ENCODE measurements around the gene NPSR1.

The NPSR1 gene

DNA sequence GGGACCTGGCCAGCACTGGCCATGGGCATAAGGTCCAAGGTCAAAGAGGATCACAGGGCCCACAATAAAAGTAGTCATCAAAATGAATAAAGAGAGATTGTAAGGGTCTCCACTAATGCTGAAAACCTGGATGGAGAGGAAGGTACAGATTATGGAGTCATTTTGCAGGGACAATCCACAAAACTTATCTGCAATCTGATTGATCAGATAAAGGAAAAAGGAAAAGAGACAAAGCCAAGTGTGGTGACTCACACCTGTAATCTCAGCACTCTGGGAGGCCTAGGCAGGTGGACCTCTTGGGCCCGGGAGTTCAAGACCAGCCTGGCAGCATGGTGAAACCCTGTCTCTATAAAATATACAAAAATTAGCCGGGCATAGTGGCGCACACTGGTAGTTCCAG, 174.0 kb downstream of the NPSR1 start:
- Histone ChIP-seq H3K4me1 (ENCODE audit: insufficient read depth, low read length) (peaks cover 11% of the 10 kb centered on the region), H3K4me3 (ENCODE audit: low read length) (no peak overlapping the region), H3K9me3 (ENCODE audit: low read length) (no peaks in the 10 kb centered on the region), H3K36me3 (ENCODE audit: insufficient read depth, low read length) (no peaks in the 10 kb centered on the region), H3K27me3 (ENCODE audit: insufficient read depth, low read length) (no peaks in the 10 kb centered on the region), H2AFZ (ENCODE audit: low read depth, low read length) (no peak overlapping the region)

DNA sequence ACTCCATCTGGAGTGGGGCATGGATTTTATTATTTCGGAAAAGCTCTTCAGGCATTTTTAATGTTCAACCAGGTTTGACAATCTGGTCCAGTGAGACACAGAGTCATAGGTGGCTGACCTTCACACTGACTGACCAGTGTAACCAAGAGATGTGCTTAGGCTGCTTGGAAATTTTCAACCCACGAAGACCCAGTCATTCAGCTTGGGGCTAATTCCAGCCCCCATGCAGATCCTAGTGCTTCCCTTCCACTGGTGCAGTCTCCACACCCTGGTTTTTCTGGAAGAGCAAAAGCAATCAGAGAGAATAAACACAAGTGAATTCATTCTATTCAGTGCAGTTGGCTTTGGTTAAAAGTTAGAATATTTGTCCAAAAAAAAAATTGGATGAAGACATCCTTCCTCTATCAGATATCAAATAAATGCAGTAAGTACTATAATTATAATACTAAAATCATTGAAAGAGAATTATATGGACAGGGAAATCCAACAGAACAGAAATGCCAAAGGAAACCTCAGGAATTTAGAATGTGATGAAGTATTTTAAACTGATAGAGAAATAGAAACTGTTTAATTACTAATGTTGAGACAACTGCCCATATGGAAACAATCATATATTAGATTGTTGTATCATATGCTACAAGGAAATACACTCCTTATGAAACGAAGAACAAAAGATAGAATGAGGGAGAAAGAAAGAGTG, 178.0 kb downstream of the NPSR1 start:
- H3K9me3 ChIP-seq (ENCODE audit: low read length), result no peaks in the 10 kb centered on the region
- no peak overlapping the region for H2AFZ ChIP-seq (ENCODE audit: low read depth, low read length)
- H3K4me1 ChIP-seq (ENCODE audit: insufficient read depth, low read length), result peaks cover 18% of the 10 kb centered on the region
- H3K36me3 ChIP-seq (ENCODE audit: insufficient read depth, low read length), result no peaks in the 10 kb centered on the region
- no peak overlapping the region for H3K4me3 ChIP-seq (ENCODE audit: low read length)
- no peaks in the 10 kb centered on the region for H3K27me3 ChIP-seq (ENCODE audit: insufficient read depth, low read length)

DNA sequence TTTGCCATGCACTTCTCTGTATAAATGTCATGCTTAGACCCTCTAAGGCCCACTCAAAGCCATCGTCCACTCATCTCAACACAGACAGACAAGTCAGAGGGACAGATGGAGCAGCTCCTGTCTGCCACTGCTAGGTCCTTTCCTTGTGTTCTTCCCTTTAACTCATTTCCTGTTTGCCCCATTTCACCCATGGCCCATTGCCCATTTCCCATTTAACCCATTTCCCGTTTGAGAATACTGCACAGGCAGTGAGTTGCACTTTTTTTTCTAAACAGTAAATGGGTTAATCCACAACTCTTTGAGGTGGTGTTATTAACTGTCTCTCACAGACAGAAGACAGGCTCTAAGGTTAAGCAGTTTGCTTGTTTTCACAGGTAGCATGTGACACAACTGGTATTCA, 179.3 kb downstream of the NPSR1 start:
- Histone ChIP-seq H3K36me3 (ENCODE audit: insufficient read depth, low read length) (no peaks in the 10 kb centered on the region), H3K4me1 (ENCODE audit: insufficient read depth, low read length) (peaks cover 17% of the 10 kb centered on the region), H3K27me3 (ENCODE audit: insufficient read depth, low read length) (no peaks in the 10 kb centered on the region), H2AFZ (ENCODE audit: low read depth, low read length) (no peak overlapping the region), H3K9me3 (ENCODE audit: low read length) (no peaks in the 10 kb centered on the region), H3K4me3 (ENCODE audit: low read length) (no peak overlapping the region)

DNA sequence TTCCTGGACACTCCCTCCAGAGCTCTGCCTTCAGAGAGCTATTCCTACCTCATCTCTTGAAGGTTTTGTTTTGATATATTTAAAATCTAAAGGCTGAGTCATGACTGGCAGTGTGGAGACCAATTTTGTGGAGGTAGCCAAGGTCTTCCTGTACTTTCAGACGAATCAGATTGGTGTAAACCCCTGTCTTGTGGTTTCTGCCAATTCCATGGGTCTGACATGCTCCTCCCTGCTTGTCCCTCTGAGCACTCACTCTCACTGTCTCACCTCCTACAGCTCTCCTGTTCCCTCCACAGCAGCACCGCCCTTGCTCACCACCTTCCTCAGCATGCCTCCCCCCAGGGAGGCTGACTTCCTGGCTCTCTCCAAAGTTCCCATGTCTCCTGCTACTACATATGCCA, 179.8 kb downstream of the NPSR1 start:
- H3K36me3 ChIP-seq (ENCODE audit: insufficient read depth, low read length), result no peaks in the 10 kb centered on the region
- peaks cover 17% of the 10 kb centered on the region for H3K4me1 ChIP-seq (ENCODE audit: insufficient read depth, low read length)
- no peak overlapping the region for H3K4me3 ChIP-seq (ENCODE audit: low read length)
- H3K27me3 ChIP-seq (ENCODE audit: insufficient read depth, low read length), result no peaks in the 10 kb centered on the region
- no peak overlapping the region for H2AFZ ChIP-seq (ENCODE audit: low read depth, low read length)
- H3K9me3 ChIP-seq (ENCODE audit: low read length), result no peaks in the 10 kb centered on the region

DNA sequence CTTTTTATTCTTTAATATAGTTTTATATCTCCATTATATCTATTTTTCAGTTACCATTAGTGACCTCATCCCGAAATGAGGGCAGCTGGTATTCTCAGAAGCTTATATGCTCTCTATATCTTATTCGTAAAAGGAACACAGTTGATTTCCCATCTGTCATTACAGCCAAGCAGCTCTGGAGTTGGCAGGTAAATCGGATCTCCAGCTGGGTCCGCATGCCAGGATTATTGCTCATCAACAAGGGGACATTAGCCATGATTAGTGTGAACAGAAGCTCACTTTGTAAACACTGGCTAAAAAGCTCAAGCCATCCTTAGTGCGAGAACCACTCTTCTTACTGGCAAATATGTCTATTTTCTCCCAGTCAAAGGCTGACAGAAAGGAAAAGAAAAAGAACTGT, 180.3 kb downstream of the NPSR1 start:
- no peak overlapping the region for H3K4me3 ChIP-seq (ENCODE audit: low read length)
- H3K4me1 ChIP-seq (ENCODE audit: insufficient read depth, low read length), result peaks cover 17% of the 10 kb centered on the region
- no peaks in the 10 kb centered on the region for H3K9me3 ChIP-seq (ENCODE audit: low read length)
- no peaks in the 10 kb centered on the region for H3K27me3 ChIP-seq (ENCODE audit: insufficient read depth, low read length)
- no peak overlapping the region for H2AFZ ChIP-seq (ENCODE audit: low read depth, low read length)
- no peaks in the 10 kb centered on the region for H3K36me3 ChIP-seq (ENCODE audit: insufficient read depth, low read length)

DNA sequence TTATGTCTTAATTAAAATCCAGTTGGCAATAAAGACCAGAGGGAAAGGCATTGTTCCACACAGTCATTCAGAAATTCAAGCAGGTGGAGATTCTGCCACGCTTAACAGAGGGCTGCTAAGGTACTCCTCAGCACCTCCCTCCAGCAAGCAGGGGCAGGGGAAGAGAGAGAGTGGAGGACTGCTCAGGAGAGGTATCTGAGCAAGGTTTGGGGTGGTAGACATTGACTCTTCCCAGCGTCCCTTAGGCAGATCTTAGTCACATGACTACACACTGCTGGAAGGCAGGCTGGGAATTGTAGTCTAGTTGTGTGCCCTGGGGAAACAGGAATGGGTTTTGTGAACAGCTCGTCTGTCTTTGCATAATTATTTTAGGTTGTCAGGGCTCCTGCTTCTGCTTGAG, 181.6 kb downstream of the NPSR1 start:
- Histone ChIP-seq H2AFZ (ENCODE audit: low read depth, low read length) (no peak overlapping the region), H3K36me3 (ENCODE audit: insufficient read depth, low read length) (no peaks in the 10 kb centered on the region), H3K27me3 (ENCODE audit: insufficient read depth, low read length) (no peaks in the 10 kb centered on the region), H3K4me1 (ENCODE audit: insufficient read depth, low read length) (peaks cover 17% of the 10 kb centered on the region), H3K9me3 (ENCODE audit: low read length) (no peaks in the 10 kb centered on the region), H3K4me3 (ENCODE audit: low read length) (no peak overlapping the region)

DNA sequence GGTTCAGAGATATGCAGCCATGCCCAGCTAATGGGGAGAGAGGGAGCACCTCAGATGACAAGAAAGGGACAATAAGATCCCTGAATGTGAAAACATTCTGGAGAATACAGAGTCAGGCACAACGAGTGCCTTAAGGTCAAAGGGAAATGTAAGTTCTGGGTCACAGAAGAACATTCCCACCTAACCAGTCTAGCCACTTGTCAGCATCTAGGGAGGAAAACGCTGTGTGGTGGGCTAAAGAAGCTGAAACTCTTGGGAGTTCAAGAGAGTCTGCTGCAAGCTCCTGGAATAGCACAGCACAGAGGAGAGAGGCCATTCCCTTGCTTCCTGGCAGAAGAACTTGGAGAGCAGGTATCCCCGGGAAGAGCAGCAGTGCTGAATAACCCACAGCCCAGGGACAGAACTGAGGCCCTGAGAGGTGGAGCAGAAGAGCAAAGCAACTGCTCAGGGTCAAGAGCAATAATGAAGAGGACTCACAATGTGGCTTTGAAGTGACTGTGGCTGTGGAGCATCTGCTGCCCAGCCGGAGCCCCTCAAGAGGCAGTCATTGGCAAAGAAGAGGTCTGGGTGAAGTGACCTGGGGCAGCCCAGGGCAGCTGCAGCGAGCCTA, 182.3 kb downstream of the NPSR1 start:
- Histone ChIP-seq H3K9me3 (ENCODE audit: low read length) (no peaks in the 10 kb centered on the region), H3K36me3 (ENCODE audit: insufficient read depth, low read length) (no peaks in the 10 kb centered on the region), H3K4me3 (ENCODE audit: low read length) (no peak overlapping the region), H3K27me3 (ENCODE audit: insufficient read depth, low read length) (no peaks in the 10 kb centered on the region), H3K4me1 (ENCODE audit: insufficient read depth, low read length) (peaks cover 17% of the 10 kb centered on the region), H2AFZ (ENCODE audit: low read depth, low read length) (no peak overlapping the region)

DNA sequence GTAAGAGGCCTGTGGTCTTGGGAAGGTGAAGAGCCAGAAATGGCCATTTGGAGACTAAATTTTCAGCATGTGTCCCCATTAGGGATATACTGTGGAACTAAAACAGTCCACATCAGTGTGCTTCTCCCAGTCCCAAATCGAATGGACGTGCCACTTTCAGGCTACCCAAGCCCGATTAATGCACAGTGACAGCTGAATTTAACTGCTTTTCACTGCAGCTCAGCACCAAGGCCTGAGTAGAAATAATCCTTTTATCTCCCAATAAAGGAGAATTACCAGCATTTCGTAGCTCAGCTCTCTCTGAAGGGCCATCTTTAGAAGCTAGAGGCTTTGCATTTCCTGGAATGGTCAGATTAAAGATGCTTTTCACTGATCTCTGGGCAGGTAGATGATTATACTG, 183.3 kb downstream of the NPSR1 start:
- Histone ChIP-seq H3K27me3 (ENCODE audit: insufficient read depth, low read length) (no peaks in the 10 kb centered on the region), H2AFZ (ENCODE audit: low read depth, low read length) (peak overlapping the region; percentile 0), H3K4me1 (ENCODE audit: insufficient read depth, low read length) (peaks cover 17% of the 10 kb centered on the region), H3K36me3 (ENCODE audit: insufficient read depth, low read length) (no peaks in the 10 kb centered on the region), H3K4me3 (ENCODE audit: low read length) (no peak overlapping the region), H3K9me3 (ENCODE audit: low read length) (no peaks in the 10 kb centered on the region)

DNA sequence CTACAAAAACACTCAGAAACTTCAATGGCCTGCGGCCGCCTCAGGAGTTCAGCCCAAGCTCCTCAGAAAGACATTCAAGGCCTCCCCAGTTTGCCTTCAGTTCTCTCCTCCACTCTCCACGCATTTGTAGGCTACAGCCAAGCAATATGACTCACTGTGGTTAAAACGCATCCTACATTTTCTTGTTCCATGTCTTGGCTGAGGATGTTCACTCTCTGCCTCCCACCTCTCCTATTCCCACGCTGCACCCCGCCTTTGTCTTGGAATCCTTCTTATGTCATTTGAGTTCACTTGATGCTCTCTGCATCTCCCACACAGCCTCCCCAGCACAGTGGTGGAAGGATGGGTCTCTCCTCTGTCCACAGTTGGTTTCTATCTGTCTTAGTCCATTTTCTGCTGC, 184.8 kb downstream of the NPSR1 start:
- H3K9me3 ChIP-seq (ENCODE audit: low read length), result no peaks in the 10 kb centered on the region
- H3K36me3 ChIP-seq (ENCODE audit: insufficient read depth, low read length), result no peaks in the 10 kb centered on the region
- peaks cover 17% of the 10 kb centered on the region for H3K4me1 ChIP-seq (ENCODE audit: insufficient read depth, low read length)
- H3K27me3 ChIP-seq (ENCODE audit: insufficient read depth, low read length), result no peaks in the 10 kb centered on the region
- H2AFZ ChIP-seq (ENCODE audit: low read depth, low read length), result no peak overlapping the region
- H3K4me3 ChIP-seq (ENCODE audit: low read length), result no peak overlapping the region

DNA sequence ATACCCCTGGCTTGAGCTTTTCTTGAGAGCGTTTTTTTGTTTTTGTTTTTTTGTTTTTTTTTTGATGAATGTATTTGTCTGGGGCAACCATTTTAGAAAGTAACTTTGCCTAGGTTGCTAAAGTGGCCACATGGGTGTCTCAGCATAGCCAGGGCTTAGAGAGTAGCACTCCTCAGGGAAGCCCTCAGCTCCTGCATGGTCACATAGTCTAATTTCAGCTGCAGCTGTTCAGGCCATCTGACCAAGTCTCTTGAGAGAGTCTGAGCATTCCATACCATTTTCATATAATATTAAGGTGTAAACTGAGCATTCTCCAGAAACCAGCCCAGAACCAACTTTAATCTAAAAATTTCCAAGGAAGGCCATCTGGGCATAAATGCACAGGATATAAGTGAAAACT, 186.4 kb downstream of the NPSR1 start:
- Histone ChIP-seq H3K4me3 (ENCODE audit: low read length) (no peak overlapping the region), H3K36me3 (ENCODE audit: insufficient read depth, low read length) (no peaks in the 10 kb centered on the region), H3K4me1 (ENCODE audit: insufficient read depth, low read length) (peaks cover 17% of the 10 kb centered on the region), H2AFZ (ENCODE audit: low read depth, low read length) (no peak overlapping the region), H3K27me3 (ENCODE audit: insufficient read depth, low read length) (no peaks in the 10 kb centered on the region), H3K9me3 (ENCODE audit: low read length) (no peaks in the 10 kb centered on the region)

DNA sequence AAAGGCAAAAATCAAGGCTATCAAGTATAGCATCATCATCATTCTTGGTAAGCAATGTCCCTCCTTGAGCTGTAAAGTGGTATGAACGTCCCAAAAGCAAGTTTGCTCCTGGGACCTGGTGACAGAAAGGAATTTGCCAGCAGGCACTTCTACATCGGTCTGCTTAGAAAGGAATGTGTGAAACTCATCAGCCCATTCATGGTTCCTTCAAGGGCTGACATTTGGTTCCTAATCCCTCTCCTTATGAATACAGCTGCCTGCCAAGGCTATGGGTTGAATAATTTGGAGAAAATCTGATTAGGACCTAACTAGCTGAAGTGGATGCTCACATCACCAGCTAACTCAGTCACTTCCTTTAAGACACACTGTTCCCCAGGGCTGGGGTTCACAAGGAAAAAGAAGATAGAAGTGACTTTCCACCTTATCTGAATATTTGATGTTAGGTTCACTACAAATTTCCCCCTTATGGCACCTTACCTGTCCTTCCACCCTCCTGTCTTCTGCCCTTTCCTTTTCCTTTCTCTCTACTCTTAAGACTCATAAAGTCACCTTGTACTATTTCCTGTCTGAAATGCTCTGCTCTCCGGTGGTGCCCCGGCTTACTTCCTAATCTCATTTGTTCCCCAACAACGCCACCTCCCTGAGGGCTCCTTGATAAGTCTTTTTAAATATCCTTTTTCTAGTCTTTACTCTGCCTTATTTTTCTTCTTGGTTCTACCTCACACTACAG, 187.1 kb downstream of the NPSR1 start:
- Histone ChIP-seq H3K27me3 (ENCODE audit: insufficient read depth, low read length) (no peaks in the 10 kb centered on the region), H3K9me3 (ENCODE audit: low read length) (no peaks in the 10 kb centered on the region), H3K4me3 (ENCODE audit: low read length) (no peak overlapping the region), H3K36me3 (ENCODE audit: insufficient read depth, low read length) (no peaks in the 10 kb centered on the region), H2AFZ (ENCODE audit: low read depth, low read length) (no peak overlapping the region), H3K4me1 (ENCODE audit: insufficient read depth, low read length) (peaks cover 16% of the 10 kb centered on the region)

DNA sequence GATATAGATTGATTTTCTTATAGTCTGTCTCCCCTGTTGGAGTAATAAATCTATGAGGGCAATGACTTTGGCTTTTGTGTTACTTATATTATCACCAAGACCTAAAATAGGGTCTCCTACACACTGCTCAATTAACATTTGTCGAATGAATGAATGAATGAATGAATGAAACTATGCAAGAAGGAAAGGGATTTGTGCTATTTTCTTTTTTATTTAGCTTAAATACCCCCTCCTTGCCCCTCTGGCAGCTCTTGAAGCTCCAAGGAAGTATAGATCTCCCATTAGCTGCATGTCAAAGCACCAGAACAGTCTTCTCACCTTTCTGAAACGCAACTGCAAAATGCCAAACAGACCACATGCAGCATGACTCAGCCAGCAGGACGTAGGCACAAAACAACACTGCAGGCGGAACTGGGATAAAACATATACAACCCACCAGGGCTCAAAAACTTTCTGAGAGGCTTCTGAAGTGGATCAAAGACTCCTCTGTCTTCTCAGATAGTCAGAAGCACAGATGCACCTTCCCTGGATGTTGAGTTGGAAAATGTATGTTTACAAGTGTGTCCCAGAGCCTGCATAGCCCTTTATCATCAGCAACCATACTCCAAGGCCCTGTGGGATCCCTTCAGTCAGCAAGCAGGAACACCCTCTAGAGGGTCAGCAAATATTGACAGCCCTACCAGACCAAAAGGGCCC, 187.8 kb downstream of the NPSR1 start:
- no peaks in the 10 kb centered on the region for H3K27me3 ChIP-seq (ENCODE audit: insufficient read depth, low read length)
- no peaks in the 10 kb centered on the region for H3K9me3 ChIP-seq (ENCODE audit: low read length)
- no peak overlapping the region for H3K4me3 ChIP-seq (ENCODE audit: low read length)
- H3K36me3 ChIP-seq (ENCODE audit: insufficient read depth, low read length), result no peaks in the 10 kb centered on the region
- H3K4me1 ChIP-seq (ENCODE audit: insufficient read depth, low read length), result peaks cover 10% of the 10 kb centered on the region
- no peak overlapping the region for H2AFZ ChIP-seq (ENCODE audit: low read depth, low read length)

DNA sequence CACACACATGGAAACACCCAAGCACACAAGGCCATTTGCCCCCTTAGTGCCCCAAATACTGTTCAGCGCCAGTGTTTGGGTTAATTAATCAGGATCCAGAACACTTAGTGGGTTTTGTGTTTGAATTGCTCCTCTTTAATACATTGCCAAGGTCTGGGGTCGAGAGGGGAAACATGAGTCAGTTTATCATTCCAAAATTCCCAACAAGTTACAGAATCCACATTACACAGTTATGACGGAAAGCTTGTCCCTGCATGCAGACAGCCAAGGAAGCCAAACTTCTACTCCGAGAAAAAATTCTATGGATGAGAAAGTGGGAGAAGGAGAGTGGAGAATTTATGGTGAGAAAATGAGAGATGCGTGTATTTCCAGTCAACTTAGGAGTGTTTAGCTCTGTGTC, 189.0 kb downstream of the NPSR1 start:
- Histone ChIP-seq H3K36me3 (ENCODE audit: insufficient read depth, low read length) (no peaks in the 10 kb centered on the region), H3K9me3 (ENCODE audit: low read length) (no peaks in the 10 kb centered on the region), H2AFZ (ENCODE audit: low read depth, low read length) (no peak overlapping the region), H3K4me1 (ENCODE audit: insufficient read depth, low read length) (peaks cover 3% of the 10 kb centered on the region), H3K4me3 (ENCODE audit: low read length) (no peak overlapping the region), H3K27me3 (ENCODE audit: insufficient read depth, low read length) (no peaks in the 10 kb centered on the region)
